ENCODE measurements around the gene SLAMF7.

SLAMF7 gene

GRCh38 chr1:160748181-160748877 lies 9.3 kb downstream of the SLAMF7 start:
- peak overlapping the region; percentile 48 for H3K4me3 Mint-ChIP-seq
- H3K9me3 Mint-ChIP-seq (ENCODE audit: low read depth) = no peaks in the 10 kb centered on the region
- peak overlapping the region; percentile 98 for H3K27ac Mint-ChIP-seq
- no peaks in the 10 kb centered on the region for H3K27me3 Mint-ChIP-seq
- peaks cover 90% of the 10 kb centered on the region for H3K4me1 Mint-ChIP-seq (ENCODE audit: low read depth)
- peaks cover 44% of the 10 kb centered on the region for H3K36me3 Mint-ChIP-seq

- H3K36me3 Mint-ChIP-seq = peaks cover 45% of the 10 kb centered on the region
- H3K27ac Mint-ChIP-seq = peak overlapping the region; percentile 98
- peak overlapping the region; percentile 48 for H3K4me3 Mint-ChIP-seq
- no peaks in the 10 kb centered on the region for H3K27me3 Mint-ChIP-seq
- no peaks in the 10 kb centered on the region for H3K9me3 Mint-ChIP-seq (ENCODE audit: low read depth)
- peaks cover 91% of the 10 kb centered on the region for H3K4me1 Mint-ChIP-seq (ENCODE audit: low read depth)
Measured at GRCh38 chr1:160748878-160749269, 9.8 kb downstream of the SLAMF7 start.

GRCh38 chr1:160750608-160751007 lies 11.6 kb downstream of the SLAMF7 start:
- Mint-ChIP-seq H3K9me3 (ENCODE audit: low read depth) (no peaks in the 10 kb centered on the region), H3K36me3 (peaks cover 44% of the 10 kb centered on the region), H3K4me3 (peak overlapping the region; percentile 76), H3K27ac (peak overlapping the region; percentile 97), H3K4me1 (ENCODE audit: low read depth) (peaks cover 83% of the 10 kb centered on the region), H3K27me3 (no peaks in the 10 kb centered on the region)

GRCh38 chr1:160752406-160752805 lies 13.4 kb downstream of the SLAMF7 start:
- Mint-ChIP-seq H3K36me3 (peaks cover 49% of the 10 kb centered on the region), H3K4me1 (ENCODE audit: low read depth) (peaks cover 83% of the 10 kb centered on the region), H3K9me3 (ENCODE audit: low read depth) (peaks cover 7% of the 10 kb centered on the region), H3K27ac (peak overlapping the region; percentile 98), H3K27me3 (no peaks in the 10 kb centered on the region), H3K4me3 (peak overlapping the region; percentile 66)

GRCh38 chr1:160752924-160753323 lies 13.9 kb downstream of the SLAMF7 start:
- H3K27ac Mint-ChIP-seq = peak overlapping the region; percentile 98
- peaks cover 46% of the 10 kb centered on the region for H3K36me3 Mint-ChIP-seq
- H3K4me3 Mint-ChIP-seq = peak overlapping the region; percentile 66
- H3K9me3 Mint-ChIP-seq (ENCODE audit: low read depth) = peaks cover 7% of the 10 kb centered on the region
- no peaks in the 10 kb centered on the region for H3K27me3 Mint-ChIP-seq
- H3K4me1 Mint-ChIP-seq (ENCODE audit: low read depth) = peaks cover 82% of the 10 kb centered on the region

GRCh38 chr1:160753594-160753993 lies 14.5 kb downstream of the SLAMF7 start:
- Mint-ChIP-seq H3K27ac (peak overlapping the region; percentile 98), H3K36me3 (peaks cover 42% of the 10 kb centered on the region), H3K4me1 (ENCODE audit: low read depth) (peaks cover 77% of the 10 kb centered on the region), H3K27me3 (no peaks in the 10 kb centered on the region), H3K4me3 (no peak overlapping the region), H3K9me3 (ENCODE audit: low read depth) (peaks cover 7% of the 10 kb centered on the region)

GRCh38 chr1:160755461-160755860 lies 16.4 kb downstream of the SLAMF7 start:
- peaks cover 7% of the 10 kb centered on the region for H3K9me3 Mint-ChIP-seq (ENCODE audit: low read depth)
- H3K36me3 Mint-ChIP-seq = peaks cover 33% of the 10 kb centered on the region
- no peaks in the 10 kb centered on the region for H3K27me3 Mint-ChIP-seq
- peaks cover 66% of the 10 kb centered on the region for H3K4me1 Mint-ChIP-seq (ENCODE audit: low read depth)
- peak overlapping the region; percentile 97 for H3K27ac Mint-ChIP-seq
- peak overlapping the region; percentile 17 for H3K4me3 Mint-ChIP-seq

GRCh38 chr1:160755911-160756848 lies 17.1 kb downstream of the SLAMF7 start:
- Mint-ChIP-seq H3K36me3 (peaks cover 26% of the 10 kb centered on the region), H3K4me3 (peak overlapping the region; percentile 46), H3K9me3 (ENCODE audit: low read depth) (peaks cover 7% of the 10 kb centered on the region), H3K27ac (peak overlapping the region; percentile 97), H3K27me3 (no peaks in the 10 kb centered on the region), H3K4me1 (ENCODE audit: low read depth) (peaks cover 59% of the 10 kb centered on the region)

GRCh38 chr1:160756849-160757201 lies 17.8 kb downstream of the SLAMF7 start:
- Mint-ChIP-seq H3K27ac (peak overlapping the region; percentile 97), H3K4me1 (ENCODE audit: low read depth) (peaks cover 56% of the 10 kb centered on the region), H3K27me3 (no peaks in the 10 kb centered on the region), H3K36me3 (peaks cover 24% of the 10 kb centered on the region), H3K9me3 (ENCODE audit: low read depth) (peaks cover 7% of the 10 kb centered on the region), H3K4me3 (peak overlapping the region; percentile 46)

GRCh38 chr1:160758521-160758920 lies 19.5 kb downstream of the SLAMF7 start:
- Mint-ChIP-seq H3K4me3 (no peak overlapping the region), H3K9me3 (ENCODE audit: low read depth) (peaks cover 7% of the 10 kb centered on the region)

GRCh38 chr1:160759740-160760139 lies 20.7 kb downstream of the SLAMF7 start:
- Mint-ChIP-seq H3K4me1 (ENCODE audit: low read depth) (peaks cover 36% of the 10 kb centered on the region), H3K36me3 (peaks cover 7% of the 10 kb centered on the region), H3K4me3 (no peak overlapping the region), H3K27ac (peak overlapping the region; percentile 34), H3K27me3 (no peaks in the 10 kb centered on the region), H3K9me3 (ENCODE audit: low read depth) (peaks cover 7% of the 10 kb centered on the region)

More at GRCh38 chr1:160758521-160758920, 19.5 kb downstream of the SLAMF7 start:
- Mint-ChIP-seq H3K36me3 (peaks cover 11% of the 10 kb centered on the region), H3K27me3 (no peaks in the 10 kb centered on the region), H3K27ac (peak overlapping the region; percentile 78), H3K4me1 (ENCODE audit: low read depth) (peaks cover 39% of the 10 kb centered on the region)

- no peak overlapping the region for H3K4me3 Mint-ChIP-seq
- peaks cover 36% of the 10 kb centered on the region for H3K4me1 Mint-ChIP-seq (ENCODE audit: low read depth)
- H3K9me3 Mint-ChIP-seq (ENCODE audit: low read depth) = peaks cover 7% of the 10 kb centered on the region
- H3K36me3 Mint-ChIP-seq = peaks cover 7% of the 10 kb centered on the region
- H3K27ac Mint-ChIP-seq = no peak overlapping the region
- no peaks in the 10 kb centered on the region for H3K27me3 Mint-ChIP-seq
Measured at GRCh38 chr1:160761046-160761445, 22.0 kb downstream of the SLAMF7 start.

- H3K4me1 Mint-ChIP-seq (ENCODE audit: low read depth) = peaks cover 34% of the 10 kb centered on the region
- H3K4me3 Mint-ChIP-seq = no peak overlapping the region
- peaks cover 3% of the 10 kb centered on the region for H3K9me3 Mint-ChIP-seq (ENCODE audit: low read depth)
- H3K27ac Mint-ChIP-seq = no peak overlapping the region
- H3K27me3 Mint-ChIP-seq = no peaks in the 10 kb centered on the region
- peaks cover 3% of the 10 kb centered on the region for H3K36me3 Mint-ChIP-seq
Measured at GRCh38 chr1:160761886-160762285, 22.8 kb downstream of the SLAMF7 start.

- H3K27ac Mint-ChIP-seq = peak overlapping the region; percentile 46
- H3K9me3 Mint-ChIP-seq (ENCODE audit: low read depth) = no peaks in the 10 kb centered on the region
- H3K36me3 Mint-ChIP-seq = peaks cover 2% of the 10 kb centered on the region
- peaks cover 39% of the 10 kb centered on the region for H3K4me1 Mint-ChIP-seq (ENCODE audit: low read depth)
- no peaks in the 10 kb centered on the region for H3K27me3 Mint-ChIP-seq
- no peak overlapping the region for H3K4me3 Mint-ChIP-seq
Measured at GRCh38 chr1:160763993-160764392, 24.9 kb downstream of the SLAMF7 start.
